Measurements from ENCODE around the gene AAK1.
A peak's percentile ranks its signal among the peaks of the same experiment; 100 is the strongest.
"Not testable (repeated sequence)": the region's sequence is repeated elsewhere in the genome, so short reads cannot be mapped to it uniquely, and the experiment has no call there.

AAK1 gene

DNA sequence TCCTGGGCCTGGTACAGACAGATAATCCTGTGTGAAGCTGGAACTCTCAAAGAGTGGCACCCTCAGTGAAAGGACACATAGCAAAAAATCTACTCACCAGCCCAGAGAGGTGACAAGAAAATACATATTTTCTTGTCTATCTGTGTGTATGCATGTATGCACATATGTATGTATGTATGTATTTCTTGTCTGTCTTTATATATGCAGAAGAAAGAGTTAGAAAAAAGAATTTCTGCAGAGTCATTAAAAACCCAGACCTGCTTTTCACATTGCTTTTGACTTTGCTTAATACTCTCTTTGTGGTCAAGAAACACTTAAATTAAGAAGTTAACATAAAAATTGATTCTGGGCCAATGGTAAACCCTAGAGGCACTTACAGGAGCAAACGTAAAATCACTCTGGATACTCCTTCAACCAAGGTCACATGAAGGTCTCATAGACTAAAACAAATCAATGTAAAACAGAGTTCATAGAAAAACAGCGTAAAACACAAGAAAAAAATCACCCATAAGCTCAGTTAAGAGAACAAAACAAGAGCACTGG lies 16.5 kb upstream of the AAK1 start:
- DNase-seq (ENCODE audit: low spot score), result no peak

DNA sequence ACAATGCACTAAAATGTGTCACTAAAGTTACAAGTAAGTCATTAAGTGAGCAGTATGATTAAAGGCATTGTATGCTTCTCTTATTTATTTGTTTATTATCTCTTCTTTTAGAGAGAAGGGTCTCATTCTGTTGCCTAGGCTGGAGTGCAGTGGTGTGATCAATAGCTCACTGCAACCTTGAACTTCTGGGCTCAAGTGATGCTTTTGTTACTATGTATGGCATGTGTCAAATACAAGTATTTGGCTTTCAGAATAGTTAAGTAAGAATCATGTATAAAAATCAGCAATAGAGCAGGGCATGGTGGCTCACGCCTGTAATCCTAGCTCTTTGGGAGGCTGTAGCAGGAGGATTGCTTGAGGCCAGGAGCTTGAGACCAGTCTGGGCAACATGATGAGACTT lies 15.8 kb upstream of the AAK1 start:
- no peak for DNase-seq (ENCODE audit: low spot score)

DNA sequence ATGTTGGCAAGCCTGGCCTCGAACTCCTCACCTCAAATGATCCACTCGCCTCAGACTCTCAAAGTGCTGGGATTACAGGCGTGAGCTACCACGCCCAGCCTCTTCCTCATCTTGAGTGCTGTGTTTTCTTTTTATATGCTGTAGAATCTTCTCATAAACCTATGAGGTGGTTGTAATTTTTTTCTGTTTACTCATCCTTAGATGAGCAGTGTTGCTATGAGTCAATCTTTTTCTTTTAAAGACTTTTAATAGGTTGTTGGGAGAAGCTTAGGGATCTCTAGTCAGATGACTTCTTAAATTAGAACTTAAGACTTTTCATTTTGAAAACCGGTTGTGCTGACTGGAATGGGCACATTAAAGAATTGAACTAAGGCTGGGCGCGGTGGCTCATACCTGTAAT lies 8.7 kb upstream of the AAK1 start:
- DNase-seq (ENCODE audit: low spot score), result no peak

DNA sequence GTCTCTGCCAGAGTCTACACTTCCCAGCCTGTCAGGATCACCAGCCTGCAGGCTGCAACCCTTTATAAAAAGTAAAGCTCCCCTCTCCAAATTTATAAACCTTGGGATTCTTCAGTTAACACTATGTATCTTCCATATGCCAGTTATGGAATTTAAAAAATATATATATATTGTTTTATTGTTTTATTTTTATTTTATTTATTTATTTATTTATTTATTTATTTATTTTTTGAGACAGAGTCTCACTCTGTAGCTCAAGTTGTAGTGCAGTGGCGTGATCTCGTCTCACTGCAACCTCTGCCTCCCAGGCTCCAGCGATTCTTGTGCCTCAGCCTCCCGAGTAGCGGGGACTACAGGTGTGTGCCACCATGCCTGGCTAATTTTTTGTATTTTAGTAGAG lies 3.7 kb upstream of the AAK1 start:
- not testable (repeated sequence) for DNase-seq (ENCODE audit: low spot score)

DNA sequence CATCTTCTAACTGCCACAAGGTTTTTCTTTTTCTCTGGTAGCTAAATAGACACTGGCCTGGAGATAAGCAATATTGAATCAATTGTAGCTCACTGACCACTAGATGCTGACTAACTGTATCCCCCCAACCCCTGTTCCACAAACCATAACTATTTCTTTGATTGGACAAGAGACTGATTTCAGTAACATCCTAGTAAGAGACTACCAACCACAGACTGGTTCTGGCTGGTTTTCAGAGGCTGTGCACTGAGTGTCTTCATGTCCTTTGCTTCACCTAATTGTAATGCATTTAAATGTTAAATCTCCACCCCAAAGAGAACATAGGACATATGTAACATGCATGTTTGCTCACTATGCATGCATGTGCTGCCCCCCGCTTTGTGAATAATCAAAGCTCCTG lies 3.2 kb upstream of the AAK1 start:
- DNase-seq (ENCODE audit: low spot score), result no peak

DNA sequence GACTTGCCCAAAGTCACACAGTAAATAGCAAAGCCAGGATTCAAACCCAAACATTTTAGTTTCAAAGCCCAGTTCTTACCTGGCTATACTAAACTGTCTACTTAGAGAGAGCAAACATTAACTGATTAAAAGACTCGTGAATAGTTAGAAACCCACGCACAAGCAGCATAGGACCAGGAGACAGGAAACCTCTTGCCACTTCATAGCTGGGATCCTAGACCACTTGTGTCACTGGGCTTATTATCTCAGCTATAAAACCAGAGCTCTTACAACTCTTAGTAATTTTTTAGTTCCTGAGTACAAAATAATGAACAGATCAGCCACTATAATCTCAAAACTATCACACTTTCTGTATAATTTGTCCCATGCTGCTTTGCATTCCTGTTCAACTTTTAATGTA lies 2.4 kb upstream of the AAK1 start:
- DNase-seq (ENCODE audit: low spot score), result peak; percentile 34

DNA sequence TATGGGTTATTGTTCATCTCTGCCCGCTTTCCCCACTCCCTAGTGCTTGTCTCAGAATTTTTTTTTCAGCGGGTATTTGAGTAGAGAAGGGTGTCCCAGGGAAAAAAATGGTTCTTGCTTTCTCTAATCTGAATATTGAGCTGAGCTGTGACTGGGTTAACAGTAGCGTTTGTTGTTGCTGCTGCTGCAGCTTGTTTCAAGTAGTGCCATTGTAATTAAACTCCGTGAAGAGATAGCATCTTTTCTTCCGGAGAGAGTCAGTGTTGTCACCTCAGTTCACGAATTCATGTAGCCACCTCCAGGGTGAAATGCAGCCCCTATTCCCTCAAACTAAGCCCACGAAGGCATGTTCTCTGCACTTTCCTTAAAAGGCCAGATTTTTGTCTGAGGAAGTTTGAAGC lies 1.5 kb upstream of the AAK1 start:
- peak; percentile 63 for DNase-seq (ENCODE audit: low spot score)

DNA sequence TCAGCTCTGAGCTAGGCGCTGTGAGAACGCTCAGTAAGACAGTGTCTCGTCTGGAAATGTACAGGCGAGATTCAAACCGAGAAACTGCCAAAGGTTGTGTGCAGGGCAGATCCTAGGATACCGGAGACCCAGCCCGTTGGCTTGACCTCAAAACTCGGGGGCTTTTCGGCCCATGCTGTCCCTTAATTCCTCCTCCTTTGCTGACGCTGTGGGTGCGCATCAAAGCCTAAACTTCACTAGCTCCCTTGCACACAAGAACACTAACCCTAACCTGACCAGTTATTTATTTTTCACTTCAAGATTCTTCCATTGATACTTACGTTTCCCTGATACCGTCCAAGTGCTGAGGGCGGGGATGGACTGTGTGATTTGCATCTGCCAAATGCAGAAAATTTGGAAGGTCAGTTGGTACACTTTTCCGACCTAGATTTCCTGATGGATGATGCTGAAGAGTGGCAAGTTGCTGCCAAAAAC lies 1.0 kb upstream of the AAK1 start:
- DNase-seq (ENCODE audit: low spot score), result no peak

DNA sequence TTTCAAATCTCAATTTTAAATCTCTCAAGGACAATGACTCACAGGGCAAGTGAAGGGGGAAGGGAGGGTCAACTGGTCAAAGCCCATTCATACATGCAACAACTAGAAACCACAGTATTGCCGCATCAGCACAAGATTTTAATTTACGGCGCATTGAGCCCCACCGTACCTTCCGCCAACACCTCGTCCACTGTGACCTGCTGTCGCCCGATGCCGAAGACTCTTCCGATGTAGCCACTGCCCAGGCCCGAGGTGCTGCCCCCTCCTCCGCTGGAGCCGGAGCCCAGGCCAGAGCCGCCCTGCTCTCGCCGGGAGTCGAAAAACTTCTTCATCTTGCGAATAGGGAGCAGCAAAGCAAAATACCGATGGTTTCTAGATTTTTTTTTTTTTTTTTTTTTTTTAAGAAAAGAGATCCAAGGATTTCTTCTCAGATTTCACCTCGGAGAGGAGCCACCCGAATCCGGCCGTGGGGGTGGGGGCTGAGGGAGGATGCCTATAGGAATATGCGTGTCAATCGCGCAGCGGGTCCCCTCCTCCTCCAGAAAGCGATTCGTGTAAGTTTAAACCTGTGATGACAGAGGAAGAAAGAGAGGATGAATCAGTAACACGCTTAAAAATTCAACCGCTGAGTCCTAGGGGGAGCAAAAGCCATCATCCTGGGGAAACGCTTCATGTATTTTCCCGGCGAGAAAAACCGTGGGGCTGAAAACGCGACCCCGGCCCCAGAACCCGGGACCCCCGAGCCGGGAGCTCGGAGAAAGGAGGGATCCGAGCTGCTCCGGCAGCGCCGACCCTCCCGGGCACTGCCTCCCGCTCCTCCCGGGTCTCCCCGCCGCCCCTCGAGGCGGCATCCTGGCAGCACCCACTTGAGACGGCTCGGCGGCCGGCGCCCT lies 584 bp downstream of the AAK1 start:
- peak; percentile 51 for DNase-seq (ENCODE audit: low spot score)

DNA sequence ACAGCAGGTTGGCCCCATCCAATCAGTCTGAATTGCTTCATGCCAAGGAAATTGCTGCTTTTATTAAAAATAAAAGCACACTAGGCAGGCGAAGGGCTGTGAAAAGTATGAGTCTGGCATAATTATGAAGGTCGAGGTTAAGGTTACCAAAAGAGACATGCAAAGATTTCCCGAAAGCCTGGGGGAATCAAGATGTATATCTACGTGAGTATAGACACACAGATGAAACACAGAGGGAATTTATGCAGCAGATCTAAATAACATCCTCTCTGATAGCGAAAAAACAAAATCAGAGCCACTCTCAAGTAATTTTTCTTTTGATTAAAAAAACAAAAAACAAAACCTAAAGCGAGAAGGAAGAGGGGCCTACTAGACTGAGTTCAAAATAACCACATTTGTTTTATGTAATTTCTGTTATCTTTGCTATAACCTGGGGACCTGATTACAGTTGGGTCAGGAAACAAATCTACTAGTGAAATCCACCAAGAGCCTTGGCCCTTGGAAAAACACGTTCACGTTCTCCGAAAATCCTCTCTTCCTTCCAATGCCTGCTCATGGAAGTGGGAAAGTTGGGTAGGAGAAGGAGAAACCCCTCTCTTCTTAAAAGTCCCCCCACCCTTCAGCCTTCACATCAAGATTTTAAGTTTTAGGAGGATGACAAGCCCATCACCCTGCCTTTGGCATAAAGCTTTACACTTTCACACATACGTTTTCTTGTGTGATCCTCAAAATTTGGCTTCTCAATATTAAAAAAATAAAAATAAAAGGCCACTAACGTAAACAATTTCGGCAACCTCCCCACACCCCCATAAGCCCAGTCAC lies 1.4 kb downstream of the AAK1 start:
- no peak for DNase-seq (ENCODE audit: low spot score)

DNA sequence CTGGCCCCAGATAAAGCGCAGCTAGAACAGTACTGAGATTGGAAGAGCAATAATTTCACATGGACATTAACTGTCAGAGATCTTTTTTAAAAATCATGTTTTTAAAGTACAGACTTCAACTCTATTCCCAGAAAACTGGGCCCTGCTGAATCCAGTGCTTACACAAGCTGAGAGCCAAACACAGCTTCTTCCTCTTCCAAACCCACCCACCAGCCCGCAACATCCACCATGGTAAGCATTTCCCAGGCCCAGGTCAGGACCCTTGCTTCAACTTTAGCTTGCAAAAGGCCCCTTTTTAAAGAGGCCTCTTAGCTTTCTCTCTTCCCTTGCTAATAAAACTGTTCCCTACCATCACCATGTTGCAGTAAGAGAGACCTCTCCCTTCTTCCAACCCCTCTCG lies 2.1 kb downstream of the AAK1 start:
- no peak for DNase-seq (ENCODE audit: low spot score)

DNA sequence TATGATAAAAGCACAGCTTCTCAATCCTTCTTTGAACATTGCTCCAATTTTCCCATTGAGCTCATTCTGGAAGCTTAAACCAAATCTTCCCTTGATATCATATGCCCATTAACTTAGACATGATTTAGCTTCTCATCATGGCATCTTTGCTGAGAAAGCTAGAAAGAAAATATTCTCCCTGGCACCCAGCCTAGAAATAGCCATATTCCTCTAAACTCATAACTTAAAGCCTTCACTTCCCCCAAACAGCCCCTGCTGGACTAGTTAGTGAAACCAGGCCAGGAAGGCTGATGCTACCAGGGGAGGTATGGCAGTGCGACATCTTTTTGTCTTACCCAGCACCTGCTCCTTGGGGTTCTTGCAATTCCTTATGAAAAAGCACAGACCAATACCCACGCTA lies 4.3 kb downstream of the AAK1 start:
- DNase-seq (ENCODE audit: low spot score), result no peak

DNA sequence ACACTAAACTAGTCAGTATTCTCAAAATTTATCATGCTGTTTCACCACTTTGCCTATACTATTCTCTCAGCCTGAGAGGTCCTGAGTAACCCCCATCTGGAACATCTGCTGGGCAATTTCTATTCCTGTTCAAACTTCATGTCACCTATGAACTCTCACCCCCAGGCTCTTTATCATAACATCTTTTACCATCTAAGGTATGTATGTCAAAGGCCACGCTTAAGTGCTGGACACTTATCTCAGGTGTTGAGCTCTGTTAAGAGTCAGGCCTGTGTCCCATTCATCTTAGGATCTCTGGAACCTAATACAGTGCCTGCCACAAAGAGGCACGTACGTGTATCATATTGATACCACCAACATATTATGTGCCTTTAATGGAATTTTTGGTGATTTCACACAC lies 4.9 kb downstream of the AAK1 start:
- DNase-seq (ENCODE audit: low spot score), result no peak

DNA sequence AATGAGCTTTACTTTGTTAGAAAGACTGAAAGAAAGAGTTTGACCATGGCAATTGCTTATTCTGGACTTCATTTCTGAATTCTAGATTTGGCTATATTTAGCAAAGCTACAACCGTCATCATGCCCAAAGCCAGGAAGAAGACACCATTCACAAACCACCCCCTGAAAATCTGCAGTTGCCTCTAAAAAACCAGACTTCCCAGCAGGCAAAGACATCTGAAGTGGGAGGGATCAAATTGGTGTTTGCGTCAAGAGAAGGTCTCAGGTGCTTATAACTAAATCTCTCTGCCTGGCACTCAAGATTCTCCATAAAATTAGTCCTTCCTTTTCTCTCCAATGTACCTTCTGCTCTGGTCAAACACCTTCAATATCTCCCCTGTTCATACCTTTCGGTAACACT lies 5.6 kb downstream of the AAK1 start:
- DNase-seq (ENCODE audit: low spot score), result no peak

DNA sequence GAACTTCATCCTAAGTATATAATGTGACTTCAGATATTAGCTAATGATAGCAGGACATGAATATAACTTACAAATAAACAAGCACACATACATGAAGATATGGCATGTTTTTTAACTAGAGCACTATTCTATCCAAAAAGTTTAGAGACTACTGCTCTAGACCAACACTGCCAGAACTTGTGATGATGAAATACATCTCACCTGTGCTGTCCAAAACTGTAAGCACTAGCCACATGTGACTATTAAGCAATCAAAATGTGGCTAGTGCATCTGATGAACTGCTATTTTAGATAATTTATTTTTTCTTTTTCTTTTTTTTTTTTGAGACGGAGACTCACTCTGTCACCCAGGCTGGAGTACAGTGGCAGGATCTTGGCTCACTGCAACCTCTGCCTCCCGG lies 7.1 kb downstream of the AAK1 start:
- no peak for DNase-seq (ENCODE audit: low spot score)

DNA sequence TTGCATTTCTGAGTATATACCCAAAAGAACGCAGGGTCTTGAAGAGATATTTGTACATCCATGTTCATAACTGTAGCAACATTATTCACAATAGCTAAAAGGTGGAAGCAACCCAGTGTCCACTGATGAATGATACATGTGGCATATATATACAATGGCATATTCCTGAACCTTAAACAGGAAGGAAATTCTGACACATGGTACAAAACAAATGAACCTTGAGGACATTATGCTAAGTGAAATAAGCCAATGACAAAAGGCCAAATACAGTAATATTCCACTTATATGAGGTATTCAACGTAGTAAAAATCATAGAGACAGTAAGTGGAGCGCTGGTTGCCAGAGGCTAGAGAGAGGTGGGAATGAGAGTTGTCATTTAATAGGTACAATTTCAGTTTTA lies 8.1 kb downstream of the AAK1 start:
- DNase-seq (ENCODE audit: low spot score), result no peak

DNA sequence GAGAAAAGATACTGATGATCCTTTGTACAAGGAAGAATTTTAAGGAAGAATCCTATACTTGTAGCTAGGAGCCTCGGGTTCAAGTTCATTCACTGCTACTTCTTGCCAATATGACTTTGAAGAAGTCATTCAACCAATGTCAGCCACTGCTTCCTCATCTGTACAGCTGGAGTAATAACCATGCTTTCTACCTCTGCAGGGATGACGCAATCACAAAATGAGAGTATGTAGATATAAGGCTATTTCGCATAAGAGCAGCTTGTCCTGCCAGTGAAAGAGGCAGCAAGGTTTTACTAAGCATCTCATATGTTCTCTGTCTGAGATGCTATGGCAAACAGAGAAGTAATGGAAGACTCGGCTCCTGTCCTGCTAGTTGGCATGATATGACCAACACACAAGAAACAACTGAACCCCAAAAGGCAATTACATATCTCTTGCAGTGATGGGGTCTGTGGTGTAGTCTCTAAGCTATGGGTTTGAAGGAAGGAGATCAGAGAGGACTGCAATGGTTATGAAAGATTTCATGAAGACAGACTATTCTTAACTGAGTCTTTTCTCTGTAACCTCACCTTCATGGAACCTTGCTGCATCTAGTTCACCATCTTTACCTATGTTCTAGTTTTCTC lies 9.2 kb downstream of the AAK1 start:
- no peak for DNase-seq (ENCODE audit: low spot score)

DNA sequence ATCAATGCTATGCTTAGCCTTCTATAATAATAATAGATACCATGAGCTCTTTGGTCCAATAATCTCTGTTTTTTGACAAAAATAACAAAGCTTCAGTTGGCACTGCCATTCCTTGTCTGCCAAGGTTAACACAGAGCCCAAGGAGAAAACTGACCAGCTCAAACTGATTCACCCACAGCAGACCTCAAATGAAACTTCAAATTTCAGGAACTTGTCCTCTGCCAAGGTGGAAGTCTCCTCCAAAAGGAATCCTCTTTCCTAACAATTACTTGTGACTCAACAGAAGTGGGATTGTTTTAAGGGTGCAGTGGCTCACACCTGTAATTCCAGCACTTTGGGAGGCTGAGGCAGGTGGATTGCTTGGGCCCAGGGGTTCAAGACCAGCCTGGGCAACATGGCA lies 12.1 kb downstream of the AAK1 start:
- DNase-seq (ENCODE audit: low spot score), result no peak

DNA sequence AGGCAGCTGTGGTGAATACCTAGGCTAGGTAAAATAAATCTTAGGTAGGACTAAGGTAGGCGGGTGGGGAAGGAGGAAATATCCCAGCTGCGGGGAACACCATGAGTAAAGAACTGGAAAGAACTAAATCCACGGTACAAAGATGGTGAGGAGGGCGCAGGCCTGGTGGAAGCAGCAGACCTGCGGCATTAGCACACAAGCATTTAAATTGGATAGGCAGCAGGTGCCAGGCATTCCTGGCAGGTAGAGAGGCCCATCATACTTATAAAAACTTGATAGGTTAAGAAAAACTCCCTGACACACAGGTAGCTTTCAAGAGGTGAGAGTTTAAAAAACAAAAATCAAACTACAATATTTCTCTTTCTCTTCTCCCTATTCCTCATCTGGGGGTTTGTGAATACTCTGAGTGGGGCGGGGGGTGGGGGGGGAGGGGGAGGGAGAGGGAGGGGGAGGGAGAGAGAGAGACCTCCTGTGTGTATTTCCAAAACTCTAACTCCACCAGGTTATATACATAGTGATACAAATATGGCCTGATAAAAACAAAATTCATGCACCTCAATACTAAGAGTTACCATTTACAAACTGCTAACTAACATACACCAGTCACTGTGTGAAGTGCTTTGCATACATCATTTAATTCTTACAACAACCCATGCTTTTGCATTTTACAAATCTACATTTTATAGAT lies 13.5 kb downstream of the AAK1 start:
- no peak for DNase-seq (ENCODE audit: low spot score)

DNA sequence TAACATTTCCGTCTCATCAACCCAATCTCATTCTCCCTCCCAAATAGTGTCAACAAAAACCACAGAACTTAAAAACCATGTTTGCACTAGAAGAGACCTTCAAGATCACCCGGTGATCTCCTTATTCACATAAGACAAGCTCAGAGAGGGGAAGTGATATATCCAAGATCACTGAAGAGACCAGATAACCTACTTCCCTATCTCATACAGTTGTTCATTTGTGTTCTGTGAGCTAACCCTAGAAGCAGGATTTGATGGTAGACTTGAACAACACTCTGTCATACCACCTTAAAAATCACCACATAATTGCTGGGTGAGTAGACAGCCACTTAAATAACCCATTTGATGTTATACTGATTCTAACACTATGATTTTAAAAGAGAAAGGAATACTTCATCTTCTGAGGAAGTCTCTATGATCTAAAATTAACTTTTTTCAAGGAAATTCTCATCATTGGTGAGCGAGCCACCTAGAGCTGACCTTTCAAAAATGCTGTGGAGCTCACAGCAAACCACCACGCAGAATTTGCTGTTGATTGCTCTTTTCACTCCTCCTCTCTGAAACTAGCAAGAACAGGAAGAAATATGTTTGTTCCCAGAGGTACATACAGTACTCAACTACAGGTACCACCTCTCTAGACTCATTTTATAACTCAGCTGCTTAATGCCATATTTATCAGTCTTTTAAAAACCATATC lies 15.1 kb downstream of the AAK1 start:
- peak; percentile 35 for DNase-seq (ENCODE audit: low spot score)

DNA sequence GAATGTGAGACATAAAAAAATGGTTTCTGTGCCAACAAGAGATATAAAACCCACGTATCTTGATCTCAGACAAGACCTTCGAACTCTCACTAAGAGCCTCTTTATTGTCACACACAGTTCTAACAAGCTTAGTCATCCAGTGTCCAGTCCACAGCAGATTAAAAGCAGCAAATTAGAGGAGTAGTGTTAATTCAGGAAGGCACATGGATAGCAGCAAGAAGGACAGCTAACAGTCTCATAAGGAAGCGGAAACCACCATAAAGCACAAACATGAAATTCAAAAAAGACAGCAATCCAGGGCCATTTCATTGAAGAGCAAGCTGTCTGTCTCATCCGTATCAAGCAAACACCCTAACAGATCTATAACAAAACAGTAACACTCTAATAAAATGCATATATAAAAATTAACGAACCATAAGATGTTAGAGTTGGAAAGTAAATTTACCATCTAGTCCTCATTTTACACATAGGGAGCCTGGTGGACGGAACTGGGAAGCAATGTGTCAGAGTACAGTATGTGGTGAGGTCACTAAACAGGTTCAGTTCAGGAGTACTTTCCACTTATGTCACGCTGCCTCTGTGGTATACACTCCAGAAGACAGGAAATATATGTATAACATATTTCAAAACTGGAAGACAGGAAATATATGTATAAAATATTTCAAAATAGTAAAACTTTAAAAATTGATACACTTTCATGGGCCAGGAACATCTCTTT lies 18.3 kb downstream of the AAK1 start:
- no peak for DNase-seq (ENCODE audit: low spot score)
